HepG2 (cell line): ENCODE data around the gene RINL. TPM values are rescaled to one million over a fixed set of nuclear protein-coding genes. Genes with fewer than 3 reads are reported as not detected.

ENCODE experiments used
- ARNT ChIP-seq: fragments of 450-650 bp; IDR thresholded peaks from 2 replicates; pipeline ENCODE4 v1.6.1; 2017
- ARNTL ChIP-seq: sonication (generic); formaldehyde crosslinking; IDR thresholded peaks from 2 replicates; pipeline ENCODE4 v1.4.0; 2020; ENCODE audit warnings: mild to moderate bottlenecking, missing genetic modification reagents
- CENPX ChIP-seq: sonication (generic); formaldehyde crosslinking; IDR thresholded peaks from 2 replicates; pipeline ENCODE4 v1.9.0; 2021; ENCODE audit warnings: mild to moderate bottlenecking, missing genetic modification reagents, moderate library complexity
- DMAP1 ChIP-seq: IDR thresholded peaks from 2 replicates; pipeline ENCODE4 v1.6.1; 2016
- GATAD1 ChIP-seq: IDR thresholded peaks from 2 replicates; pipeline ENCODE4 v1.6.1; 2016; ENCODE audit warnings: missing genetic modification reagents, missing compliant biosample characterization
- MTF2 ChIP-seq: sonication (generic); formaldehyde crosslinking; IDR thresholded peaks from 2 replicates; pipeline ENCODE4 v1.5.0; 2020; ENCODE audit warnings: missing genetic modification reagents, borderline replicate concordance
- NFATC3 ChIP-seq: sonication (generic); formaldehyde crosslinking; IDR thresholded peaks from 2 replicates; pipeline ENCODE4 v1.5.1; 2020; ENCODE audit warnings: mild to moderate bottlenecking, missing genetic modification reagents
- ONECUT2 ChIP-seq: sonication (generic); formaldehyde crosslinking; IDR thresholded peaks from 2 replicates; pipeline ENCODE4 v1.4.0; 2020; ENCODE audit warnings: missing genetic modification reagents
- RAD51 ChIP-seq: fragments of 450-650 bp; IDR thresholded peaks from 2 replicates; pipeline ENCODE4 v1.6.1; 2016; ENCODE audit warnings: borderline replicate concordance
- RARA ChIP-seq: IDR thresholded peaks from 2 replicates; pipeline ENCODE4 v1.6.1; 2016; ENCODE audit warnings: missing genetic modification reagents, missing compliant biosample characterization
- RELA ChIP-seq: sonication (generic); formaldehyde crosslinking; IDR thresholded peaks from 2 replicates; pipeline ENCODE4 v1.4.0; 2020; ENCODE audit warnings: missing genetic modification reagents
- ZBTB7A ChIP-seq: sonication (generic); formaldehyde crosslinking; IDR thresholded peaks from 2 replicates; pipeline ENCODE4 v1.8.0; 2022; ENCODE audit warnings: mild to moderate bottlenecking, missing genetic modification reagents
- ZNF317 ChIP-seq: sonication (generic); formaldehyde crosslinking; IDR thresholded peaks from 2 replicates; pipeline ENCODE4 v1.5.0; 2020; ENCODE audit warnings: mild to moderate bottlenecking, missing genetic modification reagents
- ZNF570 ChIP-seq: sonication (generic); formaldehyde crosslinking; IDR thresholded peaks from 2 replicates; pipeline ENCODE4 v1.4.0; 2020; ENCODE audit warnings: mild to moderate bottlenecking, missing genetic modification reagents, borderline replicate concordance
- polyA plus RNA-seq, 8 experiments: library from polyadenylated mRNA; depleted of rRNA in 3 of 8; stranded (reverse) in 7 of 8; unstranded in 1 of 8; fragments of >200 nt; fragmentation: Illumina TruSeq in 4 of 8; extraction: Trizol in 4 of 8; gene quantifications; 2 replicates each; pipeline versions ENCODE4 v1.2.1 to v1.2.3, GENCODE V29; 2011 to 2016; ENCODE audit warnings: low read depth in 4 of 8, missing spikeins in 1 of 8, mixed read lengths in 1 of 8; ENCODE audit not compliant: insufficient read depth in 1 of 8
- total RNA-seq, 5 experiments: library from RNA; depleted of rRNA; stranded (reverse); fragments of >200 nt; fragmentation: Illumina TruSeq; extraction: Trizol; gene quantifications; 2 replicates each; pipeline ENCODE4 v1.2.3, GENCODE V29; 2016; ENCODE audit warnings: low read depth in 1 of 5
- TF ChIP-seq, protein P1 (sequence below): sonication (generic); formaldehyde crosslinking; IDR thresholded peaks from 2 replicates; pipeline ENCODE4 v1.4.0; 2020; ENCODE audit warnings: missing genetic modification reagents
- TF ChIP-seq, protein P2 (sequence below): sonication (generic); formaldehyde crosslinking; IDR thresholded peaks from 2 replicates; pipeline ENCODE4 v1.4.0; 2020; ENCODE audit warnings: mild to moderate bottlenecking, missing genetic modification reagents
- TF ChIP-seq, protein P3 (sequence below): sonication (generic); formaldehyde crosslinking; IDR thresholded peaks from 2 replicates; pipeline ENCODE4 v1.5.0; 2020; ENCODE audit warnings: missing genetic modification reagents
- TF ChIP-seq, protein P4 (sequence below): sonication (generic); formaldehyde crosslinking; IDR thresholded peaks from 2 replicates; pipeline ENCODE4 v1.5.0; 2020; ENCODE audit warnings: missing genetic modification reagents

Gene RINL
- total and polyA plus RNA-seq, 2 of the 13 experiments (the other 11 are each of a cell fraction or from before 2014, with no cell fraction given) = 11.4 to 18.0 TPM

DNA sequence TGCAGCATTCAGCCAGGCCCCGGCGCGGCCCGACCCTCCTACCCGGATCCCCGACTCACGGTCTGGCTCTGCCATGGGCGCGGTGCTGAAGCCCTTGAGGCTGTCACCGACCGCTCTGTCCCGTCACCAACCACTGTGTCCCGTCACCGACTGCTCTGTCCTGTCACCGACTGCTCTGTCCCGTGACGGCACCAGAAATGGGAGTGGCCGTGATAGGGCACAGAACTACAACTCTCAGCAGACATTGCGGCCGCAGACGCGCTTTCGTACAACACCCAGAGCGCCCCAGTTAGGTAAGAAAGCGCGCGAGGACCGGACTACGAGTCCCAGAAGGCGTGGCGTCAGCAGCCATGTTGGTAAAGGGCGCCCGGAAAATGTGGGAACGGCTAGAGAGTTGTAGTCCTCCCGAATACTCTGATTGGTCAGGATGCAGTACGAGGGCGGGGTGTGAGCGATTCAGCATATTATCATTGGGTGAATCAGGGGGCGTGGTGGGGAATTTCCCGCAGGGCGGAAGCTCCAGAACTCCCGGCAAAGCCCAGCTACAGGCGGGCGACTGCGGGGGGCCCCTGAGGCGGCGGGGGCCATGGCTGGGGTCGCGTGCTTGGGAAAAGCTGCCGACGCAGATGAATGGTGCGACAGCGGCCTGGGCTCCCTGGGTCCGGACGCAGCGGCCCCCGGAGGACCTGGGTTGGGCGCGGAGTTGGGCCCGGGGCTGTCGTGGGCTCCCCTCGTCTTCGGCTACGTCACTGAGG lies 21.5 kb upstream of the RINL start, which contains the start of the genes NFKBIB and SIRT2 (continued):
- TF ChIP-seq, protein P1, sequence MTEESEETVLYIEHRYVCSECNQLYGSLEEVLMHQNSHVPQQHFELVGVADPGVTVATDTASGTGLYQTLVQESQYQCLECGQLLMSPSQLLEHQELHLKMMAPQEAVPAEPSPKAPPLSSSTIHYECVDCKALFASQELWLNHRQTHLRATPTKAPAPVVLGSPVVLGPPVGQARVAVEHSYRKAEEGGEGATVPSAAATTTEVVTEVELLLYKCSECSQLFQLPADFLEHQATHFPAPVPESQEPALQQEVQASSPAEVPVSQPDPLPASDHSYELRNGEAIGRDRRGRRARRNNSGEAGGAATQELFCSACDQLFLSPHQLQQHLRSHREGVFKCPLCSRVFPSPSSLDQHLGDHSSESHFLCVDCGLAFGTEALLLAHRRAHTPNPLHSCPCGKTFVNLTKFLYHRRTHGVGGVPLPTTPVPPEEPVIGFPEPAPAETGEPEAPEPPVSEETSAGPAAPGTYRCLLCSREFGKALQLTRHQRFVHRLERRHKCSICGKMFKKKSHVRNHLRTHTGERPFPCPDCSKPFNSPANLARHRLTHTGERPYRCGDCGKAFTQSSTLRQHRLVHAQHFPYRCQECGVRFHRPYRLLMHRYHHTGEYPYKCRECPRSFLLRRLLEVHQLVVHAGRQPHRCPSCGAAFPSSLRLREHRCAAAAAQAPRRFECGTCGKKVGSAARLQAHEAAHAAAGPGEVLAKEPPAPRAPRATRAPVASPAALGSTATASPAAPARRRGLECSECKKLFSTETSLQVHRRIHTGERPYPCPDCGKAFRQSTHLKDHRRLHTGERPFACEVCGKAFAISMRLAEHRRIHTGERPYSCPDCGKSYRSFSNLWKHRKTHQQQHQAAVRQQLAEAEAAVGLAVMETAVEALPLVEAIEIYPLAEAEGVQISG = peak; percentile 96
- TF ChIP-seq RELA = 0 out of 2 replicates have a peak, but pooled peaks have one; percentile 91
- TF ChIP-seq, protein P2, sequence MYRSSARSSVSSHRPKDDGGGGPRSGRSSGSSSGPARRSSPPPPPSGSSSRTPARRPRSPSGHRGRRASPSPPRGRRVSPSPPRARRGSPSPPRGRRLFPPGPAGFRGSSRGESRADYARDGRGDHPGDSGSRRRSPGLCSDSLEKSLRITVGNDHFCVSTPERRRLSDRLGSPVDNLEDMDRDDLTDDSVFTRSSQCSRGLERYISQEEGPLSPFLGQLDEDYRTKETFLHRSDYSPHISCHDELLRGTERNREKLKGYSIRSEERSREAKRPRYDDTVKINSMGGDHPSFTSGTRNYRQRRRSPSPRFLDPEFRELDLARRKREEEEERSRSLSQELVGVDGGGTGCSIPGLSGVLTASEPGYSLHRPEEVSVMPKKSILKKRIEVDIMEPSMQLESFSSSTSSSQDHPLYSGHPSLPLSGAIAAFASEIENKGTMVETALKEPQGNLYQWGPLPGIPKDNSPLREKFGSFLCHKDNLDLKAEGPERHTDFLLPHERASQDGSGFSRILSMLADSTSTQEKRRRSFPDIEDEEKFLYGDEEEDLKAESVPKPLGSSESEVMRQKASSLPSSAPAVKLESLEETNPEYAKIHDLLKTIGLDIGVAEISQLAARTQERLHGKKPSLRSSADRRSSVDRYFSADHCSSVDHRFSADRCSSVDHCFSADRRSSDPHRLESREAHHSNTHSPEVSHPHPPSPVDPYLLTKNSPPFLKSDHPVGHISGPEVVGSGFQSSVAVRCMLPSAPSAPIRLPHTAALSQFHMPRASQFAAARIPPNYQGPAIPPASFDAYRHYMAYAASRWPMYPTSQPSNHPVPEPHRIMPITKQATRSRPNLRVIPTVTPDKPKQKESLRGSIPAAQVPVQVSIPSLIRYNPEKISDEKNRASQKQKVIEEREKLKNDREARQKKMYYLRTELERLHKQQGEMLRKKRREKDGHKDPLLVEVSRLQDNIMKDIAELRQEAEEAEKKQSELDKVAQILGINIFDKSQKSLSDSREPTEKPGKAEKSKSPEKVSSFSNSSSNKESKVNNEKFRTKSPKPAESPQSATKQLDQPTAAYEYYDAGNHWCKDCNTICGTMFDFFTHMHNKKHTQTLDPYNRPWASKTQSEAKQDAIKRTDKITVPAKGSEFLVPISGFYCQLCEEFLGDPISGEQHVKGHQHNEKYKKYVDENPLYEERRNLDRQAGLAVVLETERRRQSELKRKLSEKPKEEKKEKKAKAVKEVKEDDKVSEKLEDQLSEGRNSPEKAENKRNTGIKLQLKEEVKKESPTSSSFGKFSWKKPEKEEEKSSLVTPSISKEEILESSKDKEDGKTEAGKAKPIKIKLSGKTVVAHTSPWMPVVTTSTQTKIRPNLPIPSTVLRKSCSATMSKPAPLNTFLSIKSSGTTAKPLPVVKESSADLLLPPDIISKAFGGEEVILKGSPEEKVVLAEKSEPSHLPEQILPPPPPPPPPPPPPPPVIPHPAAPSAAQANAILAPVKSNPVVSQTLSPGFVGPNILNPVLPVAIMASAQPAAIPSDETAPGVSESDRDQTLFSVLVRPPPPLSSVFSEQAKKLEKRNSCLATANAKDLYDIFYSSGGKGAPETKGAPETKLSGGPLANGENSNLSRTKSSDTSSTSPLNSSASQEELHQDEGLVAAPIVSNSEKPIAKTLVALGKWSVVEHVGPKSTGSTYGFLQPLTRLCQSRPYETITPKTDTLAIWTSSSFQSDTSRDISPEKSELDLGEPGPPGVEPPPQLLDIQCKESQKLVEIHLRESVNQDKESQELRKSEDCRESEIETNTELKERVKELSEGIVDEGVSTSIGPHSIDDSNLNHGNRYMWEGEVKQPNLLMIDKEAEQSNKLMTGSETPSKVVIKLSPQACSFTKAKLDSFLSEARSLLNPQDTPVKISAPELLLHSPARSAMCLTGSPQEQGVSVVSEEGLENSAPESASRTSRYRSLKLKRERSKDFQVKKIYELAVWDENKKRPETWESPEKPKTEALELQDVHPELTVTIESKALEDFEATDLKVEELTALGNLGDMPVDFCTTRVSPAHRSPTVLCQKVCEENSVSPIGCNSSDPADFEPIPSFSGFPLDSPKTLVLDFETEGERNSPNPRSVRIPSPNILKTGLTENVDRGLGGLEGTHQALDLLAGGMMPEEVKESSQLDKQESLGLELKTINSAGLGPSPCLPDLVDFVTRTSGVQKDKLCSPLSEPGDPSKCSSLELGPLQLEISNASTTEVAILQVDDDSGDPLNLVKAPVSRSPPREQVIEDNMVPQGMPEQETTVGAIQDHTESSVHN (CRISPR knock-in tag) = no peak
- no peak for TF ChIP-seq CENPX (CRISPR knock-in tag)
- TF ChIP-seq RARA = peak; percentile 29
- peak; percentile 77 for TF ChIP-seq DMAP1 (CRISPR knock-in tag)
- TF ChIP-seq GATAD1 = peak; percentile 79
- no peak for TF ChIP-seq ZBTB7A (CRISPR knock-in tag)
- no peak for TF ChIP-seq ONECUT2 (CRISPR knock-in tag)
- 0 out of 2 replicates have a peak, but pooled peaks have one; percentile 57 for TF ChIP-seq ZNF317 (CRISPR knock-in tag)
- TF ChIP-seq ARNTL = peak; percentile 82
- TF ChIP-seq ZNF570 (CRISPR knock-in tag) = no peak
- TF ChIP-seq RAD51 = no peak
- TF ChIP-seq, protein P3, sequence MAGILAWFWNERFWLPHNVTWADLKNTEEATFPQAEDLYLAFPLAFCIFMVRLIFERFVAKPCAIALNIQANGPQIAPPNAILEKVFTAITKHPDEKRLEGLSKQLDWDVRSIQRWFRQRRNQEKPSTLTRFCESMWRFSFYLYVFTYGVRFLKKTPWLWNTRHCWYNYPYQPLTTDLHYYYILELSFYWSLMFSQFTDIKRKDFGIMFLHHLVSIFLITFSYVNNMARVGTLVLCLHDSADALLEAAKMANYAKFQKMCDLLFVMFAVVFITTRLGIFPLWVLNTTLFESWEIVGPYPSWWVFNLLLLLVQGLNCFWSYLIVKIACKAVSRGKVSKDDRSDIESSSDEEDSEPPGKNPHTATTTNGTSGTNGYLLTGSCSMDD (CRISPR knock-in tag) = no peak
- TF ChIP-seq ARNT = no peak
- no peak for TF ChIP-seq MTF2 (CRISPR knock-in tag)
- TF ChIP-seq NFATC3 = no peak
- TF ChIP-seq, protein P4, sequence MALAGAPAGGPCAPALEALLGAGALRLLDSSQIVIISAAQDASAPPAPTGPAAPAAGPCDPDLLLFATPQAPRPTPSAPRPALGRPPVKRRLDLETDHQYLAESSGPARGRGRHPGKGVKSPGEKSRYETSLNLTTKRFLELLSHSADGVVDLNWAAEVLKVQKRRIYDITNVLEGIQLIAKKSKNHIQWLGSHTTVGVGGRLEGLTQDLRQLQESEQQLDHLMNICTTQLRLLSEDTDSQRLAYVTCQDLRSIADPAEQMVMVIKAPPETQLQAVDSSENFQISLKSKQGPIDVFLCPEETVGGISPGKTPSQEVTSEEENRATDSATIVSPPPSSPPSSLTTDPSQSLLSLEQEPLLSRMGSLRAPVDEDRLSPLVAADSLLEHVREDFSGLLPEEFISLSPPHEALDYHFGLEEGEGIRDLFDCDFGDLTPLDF (CRISPR knock-in tag) = peak; percentile 89
